H1 (cell line): ENCODE measurements around the gene ZNF813.

Experiments
- BRCA1 ChIP-seq: IDR thresholded peaks from 2 replicates; pipeline ENCODE4 v1.6.1; 2012; ENCODE audit warnings: low read depth, low read length, improper control_type of control experiment
- CEBPB ChIP-seq: IDR thresholded peaks from 2 replicates; pipeline ENCODE4 v1.6.1; 2012; ENCODE audit warnings: low read depth, low read length
- CHD1 ChIP-seq: IDR thresholded peaks from 2 replicates; pipeline ENCODE4 v1.6.1; 2012; ENCODE audit warnings: low read depth, low read length, improper control_type of control experiment
- CTCF ChIP-seq, 3 experiments: IDR thresholded peaks; 1 replicate in 2 of 3; 2 replicates in 1 of 3; pipeline versions ENCODE4 v1.5.1 to v1.6.1; 2011; ENCODE audit warnings: low read length in 3 of 3, mild to moderate bottlenecking in 3 of 3, inconsistent platforms in 2 of 3, low read depth in 1 of 3, moderate library complexity in 1 of 3; ENCODE audit not compliant: insufficient read depth in 1 of 3; ENCODE audit errors: control extremely low read depth in 1 of 3
- EZH2 ChIP-seq: fragments of 200-600 bp; sonication (generic); IDR thresholded peaks from 2 replicates; pipeline ENCODE4 v1.7.1; 2012; ENCODE audit warnings: low read depth, mild to moderate bottlenecking, moderate library complexity, low read length, inconsistent platforms; ENCODE audit not compliant: severe bottlenecking
- GABPA ChIP-seq: IDR thresholded peaks from 2 replicates; pipeline ENCODE4 v1.6.1; 2011; ENCODE audit warnings: mild to moderate bottlenecking, low read length, moderate library complexity, borderline replicate concordance; ENCODE audit not compliant: insufficient read depth
- GTF2F1 ChIP-seq: IDR thresholded peaks from 2 replicates; pipeline ENCODE4 v1.6.1; 2012; ENCODE audit warnings: low read depth, low read length, improper control_type of control experiment, borderline replicate concordance
- JUND ChIP-seq: IDR thresholded peaks from 2 replicates; pipeline ENCODE4 v1.6.1; 2011; ENCODE audit warnings: mild to moderate bottlenecking, improper control_type of control experiment, low read length
- KDM5A ChIP-seq: fragments of 200-600 bp; IDR thresholded peaks from 2 replicates; pipeline ENCODE4 v1.7.1; 2012; ENCODE audit warnings: mild to moderate bottlenecking, low read length, inconsistent platforms, mixed read lengths
- NRF1 ChIP-seq: IDR thresholded peaks from 2 replicates; pipeline ENCODE4 v1.6.1; 2011; ENCODE audit warnings: mild to moderate bottlenecking, low read depth, low read length, improper control_type of control experiment
- POLR2AphosphoS5 ChIP-seq: IDR thresholded peaks from 2 replicates; pipeline ENCODE4 v1.6.1; 2011; ENCODE audit warnings: low read depth, low read length
- TAF1 ChIP-seq: IDR thresholded peaks from 2 replicates; pipeline ENCODE4 v1.6.1; 2011; ENCODE audit warnings: mild to moderate bottlenecking, low read depth, low read length

DNA sequence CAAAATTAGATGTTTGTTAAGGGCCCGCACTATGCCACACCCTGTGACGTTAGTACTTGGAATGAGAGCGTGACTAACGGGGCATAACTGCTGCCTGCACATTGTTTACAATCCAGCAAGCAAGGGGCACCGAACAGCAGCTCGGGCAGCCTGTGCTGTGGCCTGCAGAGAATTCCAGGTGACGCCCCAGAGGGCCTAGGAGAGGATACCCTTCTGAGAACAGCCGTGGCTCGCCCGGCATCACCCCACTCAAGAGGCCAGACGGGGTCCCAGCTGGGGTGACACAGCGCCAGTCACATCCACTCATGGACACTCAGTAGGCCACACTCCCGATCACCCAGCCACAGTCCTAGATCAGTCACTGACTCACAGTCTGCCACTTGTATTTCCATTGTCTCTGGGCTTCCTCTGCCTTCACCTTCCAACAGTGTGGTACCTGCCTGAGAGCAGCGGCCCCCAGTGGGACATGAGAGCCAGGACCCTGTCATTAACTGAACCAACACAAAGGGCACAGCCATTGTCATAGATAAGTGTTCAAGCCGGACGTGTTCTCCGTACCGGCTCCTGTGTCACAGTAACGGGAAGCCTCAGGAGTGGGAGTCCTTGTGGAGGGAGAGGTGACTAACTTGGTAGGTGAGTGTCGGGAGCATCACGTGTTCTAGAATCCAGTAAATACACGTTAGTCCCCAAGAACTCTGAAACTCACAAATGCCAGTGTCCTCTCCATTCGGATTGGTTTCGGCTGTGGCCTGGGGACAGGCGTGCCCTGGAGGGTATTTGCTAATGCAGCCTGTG is 77.9 kb downstream of the ZNF813 start:
- no peak for TF ChIP-seq CTCF (IDR thresholded peaks at IDR 0.05; ENCODE audit: control extremely low read depth in 1 of 3, insufficient read depth in 1 of 3, low read depth in 1 of 3, low read length in 3 of 3)
- TF ChIP-seq BRCA1 = no peak
- TF ChIP-seq GABPA = no peak
- no peak for TF ChIP-seq CHD1
- TF ChIP-seq NRF1 = no peak
- TF ChIP-seq POLR2AphosphoS5 = no peak
- TF ChIP-seq EZH2 = no peak
- no peak for TF ChIP-seq GTF2F1
- TF ChIP-seq KDM5A = no peak
- no peak for TF ChIP-seq TAF1
- no peak for TF ChIP-seq JUND
- TF ChIP-seq CEBPB = no peak
